NCI-H1105 treated with DMSO at 0.1 percent for 48 hours (cell line): ENCODE results near the gene SEMA6A.
A peak's percentile ranks its signal among the peaks of the same experiment; 100 is the strongest.

ENCODE experiments used
- DNase-seq: peaks from one replicate; lab custom pipeline; 2025; lab: John Stamatoyannopoulos, UW

SEMA6A gene

DNA sequence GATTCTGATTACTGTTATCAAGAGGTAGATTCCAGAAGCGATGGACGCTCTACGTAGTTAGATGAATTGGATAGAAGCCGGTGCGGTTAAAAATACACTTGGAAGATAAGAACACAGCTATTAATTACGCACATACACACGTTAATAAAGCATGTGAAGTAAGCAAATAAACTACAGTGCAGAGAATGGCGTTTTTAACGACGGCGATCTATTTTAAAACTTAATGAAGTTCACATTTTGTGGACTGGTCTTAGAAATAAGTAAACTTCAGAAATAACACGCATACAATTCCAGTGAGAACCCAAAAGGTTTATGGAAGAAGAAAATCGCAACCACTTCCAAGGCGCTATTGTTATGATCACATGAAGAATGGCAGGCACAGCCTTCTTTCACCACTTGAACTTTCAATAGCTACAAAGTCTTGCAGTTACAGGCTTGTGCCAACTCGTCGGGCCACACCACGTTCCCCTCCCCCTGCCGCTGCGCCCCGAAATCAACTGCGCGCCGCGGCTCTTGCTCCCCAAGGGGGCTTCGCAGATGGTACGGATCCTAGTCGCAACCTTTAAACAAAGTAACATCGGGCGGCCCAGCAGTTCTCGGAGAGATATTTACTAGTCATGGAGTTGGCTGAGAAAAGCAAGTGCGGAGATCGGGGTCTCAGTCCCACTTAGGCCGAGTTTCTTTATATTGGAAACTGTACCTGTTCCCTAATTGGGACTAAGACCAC is 866 bp upstream of the SEMA6A start:
- DNase-seq = no peak

GRCh38 chr5:116573702-116574366 is 789 bp downstream of the SEMA6A start:
- peak; percentile 22 for DNase-seq

DNA sequence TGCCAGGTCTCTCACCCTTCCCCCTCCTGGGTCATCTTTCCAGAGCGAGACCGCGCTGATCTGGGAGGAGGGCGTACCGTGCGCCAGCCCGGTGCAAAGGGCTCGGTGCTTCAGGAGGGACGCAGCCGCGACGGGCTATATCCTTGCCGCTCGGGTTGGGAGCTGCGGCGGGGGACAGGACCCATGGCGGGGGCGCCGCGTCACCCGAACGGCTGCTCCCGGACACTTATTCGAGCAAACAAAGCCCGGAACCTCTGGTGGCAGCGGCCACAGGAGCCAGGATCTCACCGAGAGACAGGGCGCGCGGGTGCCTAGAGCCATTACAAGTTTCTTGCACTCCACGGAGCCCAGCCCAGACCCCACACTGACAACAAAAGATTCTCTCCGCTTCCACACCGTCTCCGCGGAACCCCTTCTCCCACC is 1.3 kb downstream of the SEMA6A start:
- peak; percentile 39 for DNase-seq

- DNase-seq = peak; percentile 70
Measured at GRCh38 chr5:116572350-116573278, 2.0 kb downstream of the SEMA6A start.

DNA sequence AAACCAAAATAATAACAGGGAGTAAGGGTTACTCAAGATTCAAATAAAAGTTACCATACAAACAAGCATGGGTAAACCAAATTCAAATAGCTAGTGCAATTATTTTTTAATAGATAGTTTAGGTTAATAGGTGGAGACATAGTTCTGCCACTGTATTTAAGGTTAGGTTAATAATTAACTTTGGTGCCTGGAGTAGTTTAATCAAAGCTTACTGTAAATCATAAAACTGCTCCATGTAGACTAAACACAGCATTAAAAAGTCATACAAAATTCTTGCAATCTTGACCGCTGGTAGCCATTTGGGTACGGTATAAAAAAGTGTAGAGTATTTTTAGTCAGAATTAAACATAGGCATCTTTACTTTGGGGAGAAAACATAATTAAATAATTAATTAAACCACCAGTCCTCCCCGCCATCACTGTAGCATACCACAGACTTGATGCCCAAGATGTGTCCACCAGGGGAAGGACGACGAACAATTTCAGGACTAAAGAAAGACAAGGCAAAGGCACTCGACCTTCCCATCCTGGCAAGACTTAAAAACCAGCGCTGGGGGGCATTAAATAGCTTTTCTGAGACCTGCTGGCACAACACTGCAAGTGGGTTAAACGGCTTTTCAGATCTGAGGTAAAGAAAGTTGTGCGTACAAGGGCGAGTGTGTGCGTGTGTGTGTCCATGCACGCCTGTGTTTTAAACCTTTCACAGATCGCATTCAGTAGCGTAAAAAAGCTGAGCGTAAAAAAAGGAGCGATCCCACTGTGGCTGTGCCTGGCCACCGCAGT is 2.9 kb downstream of the SEMA6A start:
- DNase-seq = peak; percentile 50

DNA sequence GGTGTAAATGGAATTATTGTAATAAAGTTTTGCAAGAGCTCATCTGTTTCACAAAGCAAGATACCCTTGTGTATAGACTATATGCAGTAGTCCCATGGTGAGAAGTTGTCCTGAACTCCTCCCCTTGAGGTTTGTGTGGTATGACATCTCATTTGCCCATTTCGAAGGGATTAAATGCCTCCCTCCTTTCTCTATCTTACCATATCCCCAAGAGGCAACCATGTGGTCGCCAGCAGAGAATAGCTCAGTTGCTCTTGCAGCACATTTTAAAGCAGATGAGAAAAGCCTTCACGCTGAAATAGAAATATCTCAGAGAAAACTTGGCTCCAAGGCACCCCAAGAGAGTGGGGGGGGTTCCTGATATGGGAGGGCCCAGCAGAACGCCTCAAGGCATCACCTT is 4.6 kb downstream of the SEMA6A start:
- no peak for DNase-seq

DNA sequence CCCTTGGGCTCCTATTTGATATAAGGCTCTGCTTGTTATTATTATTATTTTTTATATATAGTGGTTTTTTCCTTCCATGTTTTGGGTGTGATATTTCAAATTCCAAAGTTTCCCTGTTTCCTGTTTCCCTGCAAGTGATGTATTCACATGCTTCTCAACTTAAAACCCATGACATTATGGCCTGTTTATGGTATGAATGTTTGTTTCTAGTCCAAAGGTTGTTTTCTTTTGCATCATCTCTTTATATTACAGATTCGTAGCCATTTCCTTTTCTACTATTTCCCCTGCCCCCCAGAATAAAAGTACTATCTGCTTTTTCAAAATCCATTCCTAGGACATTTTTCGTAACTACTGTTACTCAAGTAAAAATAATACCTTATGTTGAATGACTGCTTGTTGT is 7.5 kb downstream of the SEMA6A start:
- no peak for DNase-seq

DNA sequence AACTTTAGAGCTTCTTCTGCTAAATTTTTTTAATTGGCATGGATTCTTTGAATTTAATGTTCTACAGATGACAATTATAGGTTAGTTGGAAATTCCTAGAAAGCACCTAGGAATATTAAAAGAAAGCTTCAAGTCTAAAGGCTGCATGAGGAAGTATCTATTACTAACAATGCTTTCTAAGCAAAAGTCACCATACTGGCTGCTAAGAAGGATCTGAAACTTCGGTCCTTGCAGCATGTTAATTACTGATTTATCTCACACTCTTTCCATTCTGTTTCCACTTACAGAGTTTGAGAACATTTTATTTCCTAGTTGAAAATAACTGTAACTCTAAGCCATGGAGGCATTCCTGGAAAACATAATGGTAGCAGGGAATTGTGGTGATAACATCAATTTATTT is 8.4 kb downstream of the SEMA6A start:
- DNase-seq = no peak

GRCh38 chr5:116564756-116565490 is 9.7 kb downstream of the SEMA6A start:
- DNase-seq = peak; percentile 14

DNA sequence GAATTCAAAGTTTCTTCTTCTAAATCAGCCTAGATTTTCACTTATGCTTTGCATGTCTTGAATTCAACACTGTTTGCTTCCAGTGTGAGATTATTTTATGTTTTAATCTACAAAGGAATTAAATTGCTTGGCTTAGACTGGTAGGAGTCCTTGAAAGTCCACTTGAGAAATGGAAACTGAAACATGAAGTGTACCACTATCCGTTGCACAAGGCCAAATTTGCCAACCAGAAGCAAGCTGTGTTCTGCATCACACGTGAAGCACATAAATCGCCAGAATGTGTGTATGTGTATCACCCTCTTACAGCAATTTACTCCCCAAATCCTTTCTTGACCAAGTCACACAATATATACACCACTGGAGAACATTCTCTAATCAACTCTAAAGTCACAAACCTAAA is 10.3 kb downstream of the SEMA6A start:
- DNase-seq = no peak

- DNase-seq = no peak
Measured at GRCh38 chr5:116563736-116564308, 10.8 kb downstream of the SEMA6A start.

GRCh38 chr5:116562669-116563068 is 12.0 kb downstream of the SEMA6A start:
- DNase-seq = no peak

GRCh38 chr5:116561658-116562057 is 13.0 kb downstream of the SEMA6A start:
- no peak for DNase-seq

GRCh38 chr5:116559673-116560164 is 14.9 kb downstream of the SEMA6A start:
- no peak for DNase-seq

DNA sequence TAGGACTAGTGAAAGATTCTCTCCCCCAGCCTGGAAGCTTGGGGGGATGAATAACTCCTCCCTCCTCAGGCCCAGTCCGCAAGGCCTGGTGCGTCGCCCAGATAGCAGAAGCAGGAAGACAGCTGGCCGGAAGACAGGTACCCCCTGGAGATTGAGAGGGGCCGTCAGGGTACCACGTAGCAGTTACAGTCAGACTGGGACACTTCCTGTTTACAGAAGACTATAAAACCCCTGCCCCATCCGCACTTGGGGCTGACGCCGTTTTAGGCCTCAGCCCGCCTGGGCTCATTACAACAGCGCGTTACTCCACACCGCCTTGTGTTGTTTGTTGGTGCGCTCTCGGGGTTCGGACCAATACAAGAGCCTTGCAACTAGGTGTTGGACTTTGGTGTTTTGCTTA is 15.4 kb downstream of the SEMA6A start:
- DNase-seq = no peak

DNA sequence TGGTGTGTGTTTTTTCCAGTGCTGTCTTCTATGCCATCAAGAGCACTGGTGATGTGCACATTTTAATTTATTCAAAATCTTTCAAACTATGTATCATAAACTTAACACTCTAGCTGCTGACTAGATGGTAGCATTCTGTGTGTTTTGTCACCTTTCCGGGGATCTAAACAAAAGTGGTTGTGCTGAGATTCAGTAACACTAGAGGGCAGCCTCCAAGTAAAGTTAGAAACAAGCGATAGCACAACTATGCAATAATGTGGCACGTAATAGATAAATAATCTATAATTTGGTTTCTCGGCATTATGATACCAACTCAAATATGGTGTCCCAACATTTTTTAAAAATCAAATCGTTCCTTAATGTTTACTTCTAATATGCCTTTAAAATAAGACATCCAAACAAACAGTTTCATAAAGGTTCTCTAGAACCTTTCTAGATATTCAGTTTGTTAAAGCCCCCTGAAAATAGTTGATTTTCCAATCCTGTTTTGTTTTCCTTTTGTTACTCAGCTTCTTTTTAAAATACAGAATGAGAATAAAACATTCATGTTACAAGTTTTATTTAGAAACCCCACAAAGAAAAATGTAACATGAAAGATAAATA is 16.9 kb downstream of the SEMA6A start:
- DNase-seq = peak; percentile 21

- peak; percentile 69 for DNase-seq
Measured at GRCh38 chr5:116554764-116555163, 19.9 kb downstream of the SEMA6A start.

DNA sequence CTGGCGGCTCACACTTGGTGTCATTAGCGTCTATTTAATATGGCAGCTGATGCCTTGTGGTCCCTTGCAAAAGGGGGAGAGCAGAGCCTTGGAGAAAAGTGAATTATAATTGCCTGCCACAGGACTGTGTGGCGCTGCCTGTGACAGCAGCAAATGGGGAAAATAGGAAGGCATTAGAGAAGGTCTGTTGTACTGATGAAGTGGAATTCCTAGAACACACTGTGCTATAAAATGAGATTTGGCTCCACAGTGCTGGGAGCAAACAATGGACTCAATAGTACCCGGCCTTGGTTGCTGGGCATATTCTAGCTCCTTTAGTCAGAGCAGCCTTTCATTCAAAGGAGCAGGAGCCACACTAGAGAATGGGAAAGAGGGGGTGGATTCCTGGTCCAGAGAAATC is 21.3 kb downstream of the SEMA6A start:
- DNase-seq = peak; percentile 70

- DNase-seq = no peak
Measured at GRCh38 chr5:116550082-116550481, 24.5 kb downstream of the SEMA6A start.

DNA sequence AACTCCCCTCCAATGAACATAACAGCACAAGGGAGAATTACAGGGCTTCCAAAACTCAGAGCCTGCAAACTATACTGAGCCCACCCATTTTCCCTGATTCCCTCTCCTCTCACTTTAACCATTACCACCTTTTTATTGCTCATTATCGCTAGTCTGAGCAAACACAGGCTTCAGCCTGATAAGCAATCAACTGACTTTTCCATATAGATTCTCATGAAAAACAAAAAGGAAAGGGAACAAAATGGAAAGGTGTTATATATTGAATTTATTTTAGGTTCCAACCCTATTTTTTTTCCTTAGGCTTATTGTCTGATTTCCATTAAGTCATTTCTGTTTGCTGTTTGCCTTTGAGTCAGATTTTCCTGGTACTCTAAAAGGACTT is 27.9 kb downstream of the SEMA6A start:
- DNase-seq = no peak
